ENCODE data around the gene LGALS9C. TPM values are rescaled to one million over a fixed set of nuclear protein-coding genes. Genes with fewer than 3 reads are reported as not detected.

The LGALS9C gene
- total RNA-seq, result 1 to 10 TPM; 1.2 to 1.4 TPM

DNA sequence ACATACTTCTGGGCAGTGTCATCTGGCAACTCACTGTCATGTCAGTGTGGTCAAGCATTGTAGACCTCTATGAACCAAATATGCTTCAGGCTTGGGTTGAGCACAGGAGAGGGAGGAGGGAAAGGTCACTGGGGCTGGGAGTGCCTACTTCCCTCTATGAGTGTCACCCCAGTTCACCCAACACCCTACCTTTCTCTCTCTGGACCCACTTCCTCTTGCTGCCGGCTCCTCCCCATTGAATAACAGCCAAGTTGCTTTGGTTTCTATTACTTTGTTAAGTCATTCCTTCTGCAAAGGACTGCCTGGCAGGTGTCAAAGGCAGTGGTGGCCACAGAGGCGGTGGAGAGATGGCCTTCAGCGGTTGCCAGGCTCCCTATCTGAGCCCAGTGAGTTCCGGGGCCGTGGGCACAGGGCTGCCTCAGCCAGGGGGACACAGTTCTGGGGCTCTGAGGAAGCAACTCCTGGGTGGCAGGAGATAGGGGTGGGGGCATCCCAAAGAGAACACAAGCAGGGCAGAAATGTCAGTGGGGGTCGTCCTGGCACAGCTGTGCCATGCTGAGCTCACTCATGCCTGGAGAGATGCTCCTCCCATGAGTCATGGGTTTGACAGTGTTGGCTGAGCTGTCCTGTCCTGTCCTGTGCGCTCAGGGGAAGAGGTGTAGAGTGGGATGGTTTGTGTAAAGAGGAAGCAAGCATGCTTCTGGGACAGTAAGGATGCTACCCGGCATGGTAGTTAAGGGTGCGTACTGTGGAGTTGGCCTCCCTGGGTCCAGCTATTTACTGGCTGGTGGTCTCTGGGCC is at the start of gene LGALS9C:
Gene LGALS9C (plus strand): TSS at position 282 of the 801 bp plus-strand sequence. CDS start 66 bp downstream, at position 348.

Other genes starting within 250 kb of the LGALS9C start
- gene FLII, start 218.1 kb upstream of the LGALS9C start, total RNA-seq, result 100 to 1,000 TPM; 307 to 321 TPM
- gene MIEF2, start 216.1 kb upstream of the LGALS9C start, total RNA-seq, result 10 to 100 TPM in 1 of 2 experiments, 1 to 10 TPM in 1; 8.2 to 10.3 TPM
- 10 to 100 TPM; 49.9 to 55.0 TPM for gene TOP3A, start 161.8 kb upstream of the LGALS9C start, total RNA-seq
- 10 to 100 TPM; 24.2 to 26.2 TPM for gene SMCR8, start 161.5 kb upstream of the LGALS9C start, total RNA-seq
- gene SHMT1, start 113.2 kb upstream of the LGALS9C start, total RNA-seq, result 10 to 100 TPM; 33.0 to 33.1 TPM
- gene EVPLL, start 99.0 kb upstream of the LGALS9C start, total RNA-seq, result not detected
- gene TBC1D28, start 167.6 kb downstream of the LGALS9C start, total RNA-seq, result not detected
- gene FOXO3B, start 205.5 kb downstream of the LGALS9C start, total RNA-seq, result 1 to 10 TPM; 1.9 to 3.6 TPM

Measured in activated naive CD4-positive, alpha-beta T cell treated with anti-CD3 and anti-CD28 coated beads, Interleukin-2, amount 10 ng/mL, durations not matched to agents 5 hours and 36 hours (primary cell).